ENCODE measurements around the gene LCN2. TPM values are rescaled to one million over a fixed set of nuclear protein-coding genes. Genes with fewer than 3 reads are reported as not detected.

The LCN2 gene
- not detected for total RNA-seq
- long read RNA-seq, result 0 reads

GRCh38 chr9:128149001-128149701 lies at the start of gene LCN2:
LCN2 (plus strand) TSS chr9:128149453; CDS start chr9:128149526, 73 bp downstream.
- no peak for DNase-seq
- no peaks in the 10 kb centered on the region for H3K9me3 ChIP-seq (replicated peaks)
- peak within 1 kb of the TSS; percentile 35 for H3K4me3 ChIP-seq
- H3K4me1 ChIP-seq, result peaks cover 27% of the 10 kb centered on the region
- TF ChIP-seq CTCF (IDR thresholded peaks at IDR 0.05; ENCODE audit: borderline replicate concordance), result no peak
- H3K27ac ChIP-seq (replicated peaks), result peak within 1 kb of the TSS; percentile 54
- intact Hi-C loops (cut with micrococcal nuclease), result no loop called here
- H3K27me3 ChIP-seq (ENCODE audit: low read depth), result no peaks in the 10 kb centered on the region
- H3K36me3 ChIP-seq, result no peaks in the 10 kb centered on the region

- intact Hi-C loops (cut with micrococcal nuclease), result no loop called here
- Histone ChIP-seq H3K9me3 (replicated peaks) (no peaks in the 10 kb centered on the region), H3K27me3 (ENCODE audit: low read depth) (no peaks in the 10 kb centered on the region), H3K4me1 (peaks cover 85% of the 10 kb centered on the region), H3K27ac (replicated peaks) (peak overlapping the region; percentile 96), H3K36me3 (peaks cover 39% of the 10 kb centered on the region), H3K4me3 (peak overlapping the region; percentile 69)
- TF ChIP-seq CTCF (IDR thresholded peaks at IDR 0.05; ENCODE audit: borderline replicate concordance), result no peak
- DNase-seq, result no peak
Measured at GRCh38 chr9:128099932-128100491, 49.2 kb upstream of the LCN2 start.

- DNase-seq, result no peak
- no peak for TF ChIP-seq CTCF (IDR thresholded peaks at IDR 0.05; ENCODE audit: borderline replicate concordance)
- intact Hi-C loops (cut with micrococcal nuclease), result no loop called here
- Histone ChIP-seq H3K4me3 (peak overlapping the region; percentile 69), H3K4me1 (peaks cover 80% of the 10 kb centered on the region), H3K9me3 (replicated peaks) (no peaks in the 10 kb centered on the region), H3K27me3 (ENCODE audit: low read depth) (no peaks in the 10 kb centered on the region), H3K36me3 (peaks cover 44% of the 10 kb centered on the region), H3K27ac (replicated peaks) (peak overlapping the region; percentile 96)
Measured at GRCh38 chr9:128100581-128100980, 48.7 kb upstream of the LCN2 start.

- peak overlapping the region; percentile 2 for H3K4me3 ChIP-seq
- intact Hi-C loops (cut with micrococcal nuclease), result no loop called here
- H3K4me1 ChIP-seq, result peaks cover 73% of the 10 kb centered on the region
- TF ChIP-seq CTCF (IDR thresholded peaks at IDR 0.05; ENCODE audit: borderline replicate concordance), result no peak
- no peaks in the 10 kb centered on the region for H3K9me3 ChIP-seq (replicated peaks)
- peak overlapping the region; percentile 96 for H3K27ac ChIP-seq (replicated peaks)
- no peak for DNase-seq
- H3K36me3 ChIP-seq, result peaks cover 51% of the 10 kb centered on the region
- no peaks in the 10 kb centered on the region for H3K27me3 ChIP-seq (ENCODE audit: low read depth)
Measured at GRCh38 chr9:128101231-128101661, 48.0 kb upstream of the LCN2 start.

GRCh38 chr9:128101690-128102089 lies 47.6 kb upstream of the LCN2 start:
- no peak for TF ChIP-seq CTCF (IDR thresholded peaks at IDR 0.05; ENCODE audit: borderline replicate concordance)
- peak overlapping the region; percentile 13 for H3K4me3 ChIP-seq
- peaks cover 55% of the 10 kb centered on the region for H3K36me3 ChIP-seq
- peaks cover 69% of the 10 kb centered on the region for H3K4me1 ChIP-seq
- peak overlapping the region; percentile 96 for H3K27ac ChIP-seq (replicated peaks)
- intact Hi-C loops (cut with micrococcal nuclease), result no loop called here
- H3K27me3 ChIP-seq (ENCODE audit: low read depth), result no peaks in the 10 kb centered on the region
- H3K9me3 ChIP-seq (replicated peaks), result no peaks in the 10 kb centered on the region
- DNase-seq, result peak; percentile 56

Data from left ventricle myocardium inferior (tissue), 1 donor.